ENCODE data around the gene IRF3.

- TF ChIP-seq, protein P1, sequence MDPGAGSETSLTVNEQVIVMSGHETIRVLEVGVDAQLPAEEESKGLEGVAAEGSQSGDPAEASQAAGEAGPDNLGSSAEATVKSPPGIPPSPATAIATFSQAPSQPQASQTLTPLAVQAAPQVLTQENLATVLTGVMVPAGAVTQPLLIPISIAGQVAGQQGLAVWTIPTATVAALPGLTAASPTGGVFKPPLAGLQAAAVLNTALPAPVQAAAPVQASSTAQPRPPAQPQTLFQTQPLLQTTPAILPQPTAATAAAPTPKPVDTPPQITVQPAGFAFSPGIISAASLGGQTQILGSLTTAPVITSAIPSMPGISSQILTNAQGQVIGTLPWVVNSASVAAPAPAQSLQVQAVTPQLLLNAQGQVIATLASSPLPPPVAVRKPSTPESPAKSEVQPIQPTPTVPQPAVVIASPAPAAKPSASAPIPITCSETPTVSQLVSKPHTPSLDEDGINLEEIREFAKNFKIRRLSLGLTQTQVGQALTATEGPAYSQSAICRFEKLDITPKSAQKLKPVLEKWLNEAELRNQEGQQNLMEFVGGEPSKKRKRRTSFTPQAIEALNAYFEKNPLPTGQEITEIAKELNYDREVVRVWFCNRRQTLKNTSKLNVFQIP (CRISPR knock-in tag; IDR thresholded peaks at IDR 0.05; ENCODE audit: borderline replicate concordance, low read depth): no peak
- TF ChIP-seq PATZ1 (CRISPR knock-in tag; IDR thresholded peaks at IDR 0.05; ENCODE audit: borderline replicate concordance) (no peak), ZNF70 (CRISPR knock-in tag; IDR thresholded peaks at IDR 0.05) (no peak), RARB (CRISPR knock-in tag; IDR thresholded peaks at IDR 0.05) (no peak), GLIS3 (CRISPR knock-in tag; IDR thresholded peaks at IDR 0.05) (no peak), SNAI2 (CRISPR knock-in tag; IDR thresholded peaks at IDR 0.05) (no peak), ZFP3 (CRISPR knock-in tag; IDR thresholded peaks at IDR 0.05) (no peak), BACH2 (CRISPR knock-in tag; IDR thresholded peaks at IDR 0.05; ENCODE audit: borderline replicate concordance) (no peak), CSDC2 (CRISPR knock-in tag; IDR thresholded peaks at IDR 0.05) (no peak), ZFP30 (CRISPR knock-in tag; IDR thresholded peaks at IDR 0.05) (no peak)
Observed at GRCh38 chr19:49635530-49636232, 30.0 kb downstream of the IRF3 start.

All from SK-N-SH treated with all-trans-retinoic acid at 6 μM for 48 hours (cell line).